ENCODE measurements around the gene SOAT1.
"Not testable (repeated sequence)": the region's sequence is repeated elsewhere in the genome, so short reads cannot be mapped to it uniquely, and the experiment has no call there.

SOAT1 gene

GRCh38 chr1:179342740-179343404, 49.3 kb downstream of the SOAT1 start:
- Mint-ChIP-seq H3K36me3 (ENCODE audit: low read depth) (peaks cover 55% of the 10 kb centered on the region), H3K9me3 (no peaks in the 10 kb centered on the region), H3K4me3 (no peak overlapping the region), H3K27ac (no peak overlapping the region), H3K4me1 (no peaks in the 10 kb centered on the region), H3K27me3 (ENCODE audit: low read depth) (no peaks in the 10 kb centered on the region)
- TF ChIP-seq CTCF (IDR thresholded peaks at IDR 0.05; ENCODE audit: unreplicated experiment in 3 of 3): no peak

GRCh38 chr1:179351281-179351680, 57.7 kb downstream of the SOAT1 start:
- TF ChIP-seq CTCF (IDR thresholded peaks at IDR 0.05; ENCODE audit: unreplicated experiment in 3 of 3): no peak
- H3K4me1 Mint-ChIP-seq: peaks cover 8% of the 10 kb centered on the region
- H3K4me3 Mint-ChIP-seq: no peak overlapping the region
- no peaks in the 10 kb centered on the region for H3K27me3 Mint-ChIP-seq (ENCODE audit: low read depth)
- no peak overlapping the region for H3K27ac Mint-ChIP-seq
- no peaks in the 10 kb centered on the region for H3K9me3 Mint-ChIP-seq
- H3K36me3 Mint-ChIP-seq (ENCODE audit: low read depth): peaks cover 48% of the 10 kb centered on the region

GRCh38 chr1:179352236-179352635, 58.6 kb downstream of the SOAT1 start:
- Mint-ChIP-seq H3K4me3 (no peak overlapping the region), H3K4me1 (peaks cover 8% of the 10 kb centered on the region), H3K27me3 (ENCODE audit: low read depth) (no peaks in the 10 kb centered on the region), H3K9me3 (no peaks in the 10 kb centered on the region), H3K27ac (no peak overlapping the region), H3K36me3 (ENCODE audit: low read depth) (peaks cover 45% of the 10 kb centered on the region)
- no peak for TF ChIP-seq CTCF (IDR thresholded peaks at IDR 0.05; ENCODE audit: unreplicated experiment in 3 of 3)

GRCh38 chr1:179353546-179353945, 59.9 kb downstream of the SOAT1 start:
- Mint-ChIP-seq H3K4me3 (no peak overlapping the region), H3K27me3 (ENCODE audit: low read depth) (no peaks in the 10 kb centered on the region), H3K4me1 (peaks cover 8% of the 10 kb centered on the region), H3K36me3 (ENCODE audit: low read depth) (peaks cover 34% of the 10 kb centered on the region), H3K9me3 (no peaks in the 10 kb centered on the region), H3K27ac (no peak overlapping the region)
- no peak for TF ChIP-seq CTCF (IDR thresholded peaks at IDR 0.05; ENCODE audit: unreplicated experiment in 3 of 3)

GRCh38 chr1:179361631-179362030, 68.0 kb downstream of the SOAT1 start:
- not testable (repeated sequence) for H3K4me3 Mint-ChIP-seq; H3K9me3 Mint-ChIP-seq; H3K27ac Mint-ChIP-seq; H3K27me3 Mint-ChIP-seq (ENCODE audit: low read depth); H3K4me1 Mint-ChIP-seq; H3K36me3 Mint-ChIP-seq (ENCODE audit: low read depth)

- peaks cover 7% of the 10 kb centered on the region for H3K4me1 Mint-ChIP-seq
- peak within 1 kb of the TSS; percentile 88 to 95 (median 92) for H3K4me3 Mint-ChIP-seq
- peak within 1 kb of the TSS; percentile 99 to 100 (median 99) for H3K27ac Mint-ChIP-seq
- TF ChIP-seq CTCF (IDR thresholded peaks at IDR 0.05; ENCODE audit: unreplicated experiment in 3 of 3): no peak
- H3K9me3 Mint-ChIP-seq: no peaks in the 10 kb centered on the region
- no peaks in the 10 kb centered on the region for H3K36me3 Mint-ChIP-seq (ENCODE audit: low read depth)
- H3K27me3 Mint-ChIP-seq (ENCODE audit: low read depth): no peaks in the 10 kb centered on the region
Observed at GRCh38 chr1:179365342-179366092, 71.9 kb downstream of the SOAT1 start, which contains the start of gene AXDND1. TSS of gene AXDND1 (plus strand) at chr1:179365971. CDS start at chr1:179366510, 539 bp downstream.

Measured in nephron (organoid).